GM21737 (cell line): ENCODE results near the gene CEMIP.

Experiments used
- ATAC-seq: cut with Tn5 transposase; IDR thresholded peaks from one replicate; pipeline ENCODE4 v1.9.1; 2021; ENCODE audit warnings: mild to moderate bottlenecking, moderate library complexity; ENCODE audit not compliant: unreplicated experiment

Gene CEMIP

GRCh38 chr15:80921736-80922410 lies 142.7 kb downstream of the CEMIP start:
- no peak for ATAC-seq

GRCh38 chr15:80923668-80924067 lies 144.5 kb downstream of the CEMIP start:
- ATAC-seq = no peak

GRCh38 chr15:80924278-80924677 lies 145.1 kb downstream of the CEMIP start:
- no peak for ATAC-seq

DNA sequence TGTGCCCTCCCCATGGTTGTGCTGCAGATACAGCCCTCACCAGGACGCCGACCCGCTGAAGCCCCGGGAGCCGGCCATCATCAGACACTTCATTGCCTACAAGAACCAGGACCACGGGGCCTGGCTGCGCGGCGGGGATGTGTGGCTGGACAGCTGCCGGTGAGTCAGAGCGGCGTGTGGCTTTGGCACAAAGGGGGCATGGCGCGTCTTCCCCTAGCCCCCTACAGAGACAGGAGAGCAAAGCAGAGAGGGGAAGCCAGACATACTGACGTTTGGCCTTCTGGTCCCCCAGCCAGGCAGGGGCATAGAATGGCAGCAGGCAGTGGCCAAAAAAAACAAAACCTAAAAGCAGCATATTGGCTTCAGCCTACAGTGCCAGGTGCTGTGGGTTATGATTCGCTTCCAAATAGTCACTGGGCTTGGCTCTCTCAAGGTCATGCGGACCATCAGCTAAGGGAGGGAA lies 146.5 kb downstream of the CEMIP start:
- ATAC-seq = no peak

DNA sequence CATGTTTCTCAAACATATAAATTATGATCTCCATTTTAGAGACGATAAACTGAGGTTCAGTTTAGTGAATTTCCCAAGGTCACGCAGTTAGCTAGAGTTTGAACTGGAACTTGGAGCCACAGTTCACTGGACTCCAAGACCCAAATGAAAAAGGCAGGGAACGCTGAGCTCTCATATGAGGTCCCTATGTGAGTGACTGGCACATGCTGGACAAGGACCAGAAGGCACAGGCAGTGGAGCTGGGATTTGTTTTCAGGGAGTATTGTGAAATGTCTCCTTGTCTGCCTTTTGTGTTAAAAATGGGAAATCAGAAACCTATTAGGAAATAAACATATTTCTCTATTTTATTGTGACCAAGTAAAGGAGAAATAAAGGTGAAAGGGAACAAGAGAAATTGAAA lies 147.0 kb downstream of the CEMIP start:
- ATAC-seq = no peak

DNA sequence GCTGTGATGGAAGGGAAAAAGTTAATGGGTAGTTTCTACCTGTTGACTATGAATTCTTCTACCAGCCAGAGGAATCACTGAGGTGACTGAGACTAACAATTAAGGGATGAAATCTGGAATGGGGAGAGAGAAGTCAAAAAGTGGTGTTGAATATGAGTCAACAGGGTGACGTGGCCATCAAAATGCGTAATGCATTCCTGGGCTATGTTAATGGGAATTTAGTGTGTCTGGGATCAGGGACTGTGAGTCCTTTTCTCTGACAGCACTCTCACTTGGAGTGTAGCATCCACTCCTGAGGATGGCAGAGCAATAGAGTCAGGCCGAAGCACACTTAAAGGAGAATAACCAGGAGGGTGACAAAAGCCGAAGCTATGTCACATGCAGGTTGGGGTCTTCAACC lies 150.1 kb downstream of the CEMIP start:
- no peak for ATAC-seq

DNA sequence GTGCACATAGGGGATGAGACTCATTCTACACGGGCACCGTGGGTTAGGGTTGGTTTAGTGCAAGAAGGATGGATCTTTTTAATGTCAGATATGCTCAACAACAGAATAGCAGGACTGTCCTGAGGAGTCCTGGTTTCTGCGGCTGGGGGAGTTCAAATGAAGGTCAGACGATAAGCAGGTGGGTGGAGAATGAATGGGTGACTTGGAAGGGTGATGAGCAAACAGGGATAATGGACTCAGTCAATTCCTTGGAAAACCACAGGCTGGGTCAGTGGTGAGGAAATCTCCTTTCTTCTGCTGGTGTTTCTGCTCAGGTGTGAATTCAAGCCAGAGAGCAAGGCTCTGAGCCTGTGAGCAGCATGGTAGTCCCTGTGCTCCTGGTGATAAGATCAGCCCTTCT lies 150.5 kb downstream of the CEMIP start:
- no peak for ATAC-seq

- ATAC-seq = no peak
Observed at GRCh38 chr15:80931191-80931590, 152.0 kb downstream of the CEMIP start.

GRCh38 chr15:80931721-80932512 lies 152.7 kb downstream of the CEMIP start:
- ATAC-seq = no peak

DNA sequence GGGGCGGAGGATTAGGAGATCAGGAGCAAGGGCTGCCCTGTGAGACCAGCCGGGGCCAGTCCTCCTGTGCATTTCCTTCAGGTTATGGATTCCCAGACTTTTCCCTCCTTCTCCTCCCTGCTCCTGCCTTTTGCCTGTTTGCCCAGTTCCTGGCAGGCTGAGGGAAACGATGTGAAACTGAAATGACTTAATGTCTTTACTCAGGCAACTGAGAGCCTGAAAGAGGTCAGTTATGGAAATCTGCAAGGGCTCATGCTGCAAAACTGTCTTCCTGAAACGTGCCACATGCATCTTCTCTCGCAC lies 153.3 kb downstream of the CEMIP start:
- no peak for ATAC-seq

DNA sequence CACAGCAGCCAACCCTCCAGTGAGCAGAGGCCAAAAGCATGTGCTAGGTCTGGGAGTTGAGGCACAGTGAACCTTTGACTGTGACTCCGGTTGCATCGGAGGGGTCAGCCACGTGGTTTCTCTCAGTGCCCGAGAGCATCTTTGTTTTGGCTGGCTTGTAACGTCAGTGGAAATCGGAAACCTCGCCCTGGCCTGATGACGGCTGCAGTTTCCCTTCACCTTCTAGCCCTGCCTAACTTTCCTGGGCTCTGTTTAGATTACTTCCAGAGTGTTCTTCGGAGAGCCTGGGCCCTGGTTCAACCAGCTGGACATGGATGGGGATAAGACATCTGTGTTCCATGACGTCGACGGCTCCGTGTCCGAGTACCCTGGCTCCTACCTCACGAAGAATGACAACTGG lies 153.8 kb downstream of the CEMIP start:
- ATAC-seq = no peak

GRCh38 chr15:80934761-80935221 lies 155.6 kb downstream of the CEMIP start:
- no peak for ATAC-seq

DNA sequence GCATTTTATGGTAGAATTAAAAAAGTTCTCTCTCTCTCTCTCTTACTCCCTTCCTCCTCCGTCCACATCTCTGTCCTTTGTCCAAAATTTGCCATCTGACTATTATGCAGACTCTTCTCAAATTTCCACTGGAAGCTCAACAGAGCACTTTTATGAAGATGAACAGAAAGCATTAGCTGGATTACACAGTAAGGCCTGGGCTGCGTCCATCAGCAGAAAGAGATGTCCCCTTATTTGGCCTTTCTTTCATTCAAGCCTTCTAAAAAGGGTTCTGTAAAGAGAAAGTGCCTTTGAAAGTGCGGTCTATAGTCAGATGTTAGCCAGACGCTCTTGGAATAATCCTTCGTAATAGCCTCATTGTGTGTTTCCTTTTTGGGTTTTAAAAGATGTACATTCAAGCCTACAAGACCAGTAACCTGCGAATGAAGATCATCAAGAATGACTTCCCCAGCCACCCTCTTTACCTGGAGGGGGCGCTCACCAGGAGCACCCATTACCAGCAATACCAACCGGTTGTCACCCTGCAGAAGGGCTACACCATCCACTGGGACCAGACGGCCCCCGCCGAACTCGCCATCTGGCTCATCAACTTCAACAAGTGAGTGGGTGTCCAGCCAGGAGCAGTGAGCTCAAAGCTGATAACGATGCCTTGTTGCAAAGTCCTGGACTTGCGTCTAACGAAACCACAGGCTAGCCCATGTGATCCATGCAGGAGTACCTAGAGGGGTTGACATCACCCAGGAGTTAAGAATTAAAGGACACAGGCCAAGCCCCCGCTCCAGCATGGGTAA lies 157.3 kb downstream of the CEMIP start:
- no peak for ATAC-seq

DNA sequence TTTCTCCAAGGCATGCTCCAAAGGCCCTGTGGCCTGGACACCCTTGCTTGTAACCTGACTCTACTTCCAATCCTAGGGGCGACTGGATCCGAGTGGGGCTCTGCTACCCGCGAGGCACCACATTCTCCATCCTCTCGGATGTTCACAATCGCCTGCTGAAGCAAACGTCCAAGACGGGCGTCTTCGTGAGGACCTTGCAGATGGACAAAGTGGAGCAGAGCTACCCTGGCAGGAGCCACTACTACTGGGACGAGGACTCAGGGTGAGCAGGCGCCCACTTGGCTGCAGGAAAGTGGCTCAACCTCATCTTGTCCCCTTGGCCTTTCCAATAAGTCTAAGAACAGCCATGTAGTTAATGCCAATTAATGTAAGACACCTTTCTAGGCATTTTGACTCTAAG lies 158.5 kb downstream of the CEMIP start:
- no peak for ATAC-seq

- ATAC-seq = no peak
Observed at GRCh38 chr15:80939216-80939615, 160.0 kb downstream of the CEMIP start.

GRCh38 chr15:80940331-80940730 lies 161.2 kb downstream of the CEMIP start:
- no peak for ATAC-seq

DNA sequence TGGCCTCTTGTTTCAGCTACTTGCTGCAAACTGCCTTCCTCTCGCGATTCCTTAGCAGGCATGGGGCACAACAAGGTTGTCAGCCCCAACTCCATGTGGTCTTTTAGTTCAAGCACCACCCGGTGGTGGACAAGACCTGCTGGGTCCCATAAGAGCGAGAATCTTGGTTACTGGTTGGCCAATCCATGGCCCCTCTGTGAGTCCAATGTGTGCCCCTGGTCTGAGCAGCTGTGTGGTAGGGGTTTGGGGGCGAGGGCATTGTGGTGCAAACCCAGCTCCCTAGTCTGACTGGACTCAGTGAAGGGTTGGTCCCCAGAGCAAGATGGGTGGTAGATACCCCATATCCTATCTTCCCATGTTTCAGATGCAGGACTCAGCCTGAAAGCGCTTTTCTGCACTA lies 161.7 kb downstream of the CEMIP start:
- ATAC-seq = no peak

DNA sequence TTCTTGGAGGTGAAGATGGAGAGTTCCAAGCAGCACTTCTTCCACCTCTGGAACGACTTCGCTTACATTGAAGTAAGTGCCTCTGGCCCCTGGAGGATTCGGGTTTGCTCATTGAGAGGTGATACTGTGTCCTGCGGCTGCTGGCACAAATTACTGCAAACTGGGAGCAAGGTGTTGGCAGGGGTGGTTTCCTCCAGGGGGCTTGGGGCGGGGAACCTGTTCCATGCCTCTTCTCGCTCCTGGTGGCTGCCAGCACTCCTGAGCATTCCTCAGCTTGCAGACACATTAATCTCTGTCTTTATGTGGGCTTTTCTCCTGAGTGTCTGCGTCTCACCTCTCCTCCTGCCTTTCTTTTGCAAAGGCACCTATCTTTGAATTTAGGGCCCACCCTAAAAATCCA lies 163.1 kb downstream of the CEMIP start:
- no peak for ATAC-seq

- ATAC-seq = no peak
Observed at GRCh38 chr15:80942746-80943565, 163.8 kb downstream of the CEMIP start.

DNA sequence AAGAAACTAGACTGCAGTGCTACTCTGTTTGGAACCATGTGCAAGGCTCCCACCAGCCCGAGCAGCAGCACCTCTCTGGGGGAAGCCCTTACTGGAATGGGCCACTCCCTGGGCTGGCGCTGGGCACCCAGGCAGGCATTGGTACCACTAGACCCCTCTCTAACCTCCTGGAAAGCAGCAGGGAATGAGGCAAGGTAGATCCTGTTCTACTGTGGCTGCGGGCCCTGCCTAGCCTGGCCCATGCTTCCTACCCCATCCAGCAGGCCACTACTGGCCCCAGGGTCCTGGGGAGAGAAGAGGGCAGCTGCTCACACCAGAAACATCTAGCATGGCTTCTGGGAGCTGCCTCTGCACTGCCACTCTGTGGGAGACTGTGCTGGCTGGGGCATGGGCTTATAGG lies 165.6 kb downstream of the CEMIP start:
- ATAC-seq = no peak

- ATAC-seq = no peak
Observed at GRCh38 chr15:80945605-80946004, 166.4 kb downstream of the CEMIP start.
